AG04449 (cell line): ENCODE measurements around the gene TTR.

ENCODE experiments used
- CTCF ChIA-PET: fragments of 350-600 bp; formaldehyde crosslinking; extraction: SDS; loops from one replicate; lab custom pipeline; 2021; ENCODE audit warnings: antibody characterized with exemption; lab: Yijun Ruan, JAX
- POLR2A ChIA-PET: fragments of 400-600, 350-600 bp; formaldehyde crosslinking; extraction: SDS; loops from one replicate; lab custom pipeline; 2020; ENCODE audit warnings: antibody characterized with exemption, inconsistent platforms; lab: Yijun Ruan, JAX
- DNase-seq: peaks from one replicate; pipeline ENCODE4 v3.0.0-alpha.2; 2010; ENCODE audit warnings: low read depth, low spot score
- H3K4me3 ChIP-seq: 2 replicates; pipeline ENCODE4 v1.5.1; 2011; ENCODE audit warnings: low read depth, mild to moderate bottlenecking, control low read depth, low read length
- CTCF ChIP-seq: IDR thresholded peaks from one replicate; pipeline ENCODE4 v1.5.1; 2011; ENCODE audit warnings: mild to moderate bottlenecking, moderate library complexity, low read length, control low read depth, inconsistent platforms; ENCODE audit not compliant: insufficient read depth; ENCODE audit errors: missing control alignments

TTR gene

GRCh38 chr18:31565345-31565744, 26.3 kb upstream of the TTR start:
- no peak for DNase-seq
- CTCF ChIA-PET: no interaction called here

GRCh38 chr18:31565782-31566512, 25.7 kb upstream of the TTR start:
- TF ChIP-seq CTCF: no peak
- POLR2A ChIA-PET: no interaction called here
- H3K4me3 ChIP-seq: no peak overlapping the region
- no peak for DNase-seq
- CTCF ChIA-PET: no interaction called here

More at GRCh38 chr18:31565345-31565744, 26.3 kb upstream of the TTR start:
- no peak overlapping the region for H3K4me3 ChIP-seq
- POLR2A ChIA-PET: no interaction called here
- TF ChIP-seq CTCF: no peak

- no peak overlapping the region for H3K4me3 ChIP-seq
- POLR2A ChIA-PET: no interaction called here
- CTCF ChIA-PET: no interaction called here
- TF ChIP-seq CTCF: no peak
- no peak for DNase-seq
These were observed 24.9 kb upstream of the TTR start for GRCh38 chr18:31566576-31567306.

DNA sequence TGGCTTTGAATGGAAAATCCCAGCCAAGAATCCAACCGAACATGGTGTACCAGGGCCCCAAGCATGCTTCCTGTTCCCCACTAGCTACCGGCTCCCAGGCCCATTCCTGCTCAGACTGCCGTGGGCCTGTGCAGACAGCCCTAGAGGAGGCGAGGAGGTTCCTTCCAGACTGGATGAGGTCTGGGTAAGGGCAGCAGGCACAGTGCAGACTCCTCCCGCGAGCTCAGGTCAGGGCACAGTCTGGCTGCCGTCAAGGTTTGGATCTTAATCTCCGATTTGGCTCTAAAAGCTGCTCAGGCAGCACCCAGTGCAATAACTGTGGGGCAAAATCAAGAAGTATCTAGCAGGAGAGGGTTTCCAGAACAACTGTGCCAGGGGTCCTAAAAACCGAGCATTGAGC, 19.3 kb upstream of the TTR start:
- CTCF ChIA-PET: no interaction called here
- no peak for TF ChIP-seq CTCF
- POLR2A ChIA-PET: no interaction called here
- no peak overlapping the region for H3K4me3 ChIP-seq
- DNase-seq: no peak

GRCh38 chr18:31573051-31573450, 18.6 kb upstream of the TTR start:
- ChIA-PET CTCF (no interaction called here), POLR2A (no interaction called here)
- no peak for DNase-seq
- H3K4me3 ChIP-seq: no peak overlapping the region
- TF ChIP-seq CTCF: no peak

GRCh38 chr18:31574359-31574758, 17.3 kb upstream of the TTR start:
- DNase-seq: no peak
- ChIA-PET POLR2A (no interaction called here), CTCF (no interaction called here)
- no peak overlapping the region for H3K4me3 ChIP-seq
- no peak for TF ChIP-seq CTCF
